HG03045 (cell line): ENCODE results near the gene MARCHF3.
"Not testable (repeated sequence)": the region's sequence is repeated elsewhere in the genome, so short reads cannot be mapped to it uniquely, and the experiment has no call there.

ENCODE experiments used
- ATAC-seq: cut with Tn5 transposase; IDR thresholded peaks from one replicate; pipeline ENCODE4 v1.9.1; 2021; ENCODE audit warnings: mild to moderate bottlenecking, moderate library complexity; ENCODE audit not compliant: unreplicated experiment

Gene MARCHF3

GRCh38 chr5:126961128-126961527, 69.2 kb downstream of the MARCHF3 start:
- no peak for ATAC-seq

- no peak for ATAC-seq
These were observed 71.2 kb downstream of the MARCHF3 start for GRCh38 chr5:126959188-126959587.

DNA sequence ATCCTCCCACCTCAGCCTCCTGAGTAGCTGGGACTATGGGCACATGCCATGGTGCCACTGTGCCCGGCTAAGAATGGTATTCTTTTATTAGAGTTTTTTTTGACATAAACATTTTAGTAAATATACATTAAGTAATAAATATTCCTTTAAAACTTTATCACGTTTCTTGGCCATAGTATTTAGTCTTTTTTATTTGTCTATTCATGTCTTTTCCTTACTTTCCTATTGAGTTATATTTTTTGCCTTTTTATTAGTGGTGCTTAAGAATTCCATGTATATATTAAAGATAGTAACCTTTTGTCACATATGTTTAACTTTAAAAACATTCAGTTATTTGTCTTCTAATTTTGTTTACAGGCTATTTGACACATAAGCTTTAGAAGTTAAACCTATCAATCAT, 73.4 kb downstream of the MARCHF3 start:
- no peak for ATAC-seq

DNA sequence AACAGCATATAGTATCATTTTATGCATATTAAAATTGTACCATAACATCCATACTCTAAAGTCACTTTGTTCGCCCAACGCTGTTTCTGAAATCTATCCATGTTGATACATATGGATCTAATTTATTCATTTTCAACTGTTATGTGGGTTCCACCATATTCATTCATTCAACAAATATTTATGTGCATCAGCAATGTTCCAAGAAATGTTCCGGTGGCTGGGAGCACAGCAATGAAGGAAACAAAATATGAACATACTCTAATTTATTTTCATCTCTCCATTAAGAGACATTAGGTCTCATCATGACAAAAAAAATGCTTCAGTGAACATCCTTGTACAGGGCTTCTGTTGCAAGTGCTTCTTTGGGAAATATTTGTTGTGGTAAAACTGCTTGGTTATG, 75.4 kb downstream of the MARCHF3 start:
- no peak for ATAC-seq

GRCh38 chr5:126953640-126954039, 76.7 kb downstream of the MARCHF3 start:
- no peak for ATAC-seq

GRCh38 chr5:126949475-126949874, 80.9 kb downstream of the MARCHF3 start:
- ATAC-seq: no peak

GRCh38 chr5:126948453-126948852, 81.9 kb downstream of the MARCHF3 start:
- ATAC-seq: no peak

GRCh38 chr5:126948011-126948355, 82.4 kb downstream of the MARCHF3 start:
- ATAC-seq: no peak

- peak; percentile 88 for ATAC-seq
These were observed 83.0 kb downstream of the MARCHF3 start for GRCh38 chr5:126947146-126948010.

- not testable (repeated sequence) for ATAC-seq
These were observed 87.5 kb downstream of the MARCHF3 start for GRCh38 chr5:126942908-126943307.

DNA sequence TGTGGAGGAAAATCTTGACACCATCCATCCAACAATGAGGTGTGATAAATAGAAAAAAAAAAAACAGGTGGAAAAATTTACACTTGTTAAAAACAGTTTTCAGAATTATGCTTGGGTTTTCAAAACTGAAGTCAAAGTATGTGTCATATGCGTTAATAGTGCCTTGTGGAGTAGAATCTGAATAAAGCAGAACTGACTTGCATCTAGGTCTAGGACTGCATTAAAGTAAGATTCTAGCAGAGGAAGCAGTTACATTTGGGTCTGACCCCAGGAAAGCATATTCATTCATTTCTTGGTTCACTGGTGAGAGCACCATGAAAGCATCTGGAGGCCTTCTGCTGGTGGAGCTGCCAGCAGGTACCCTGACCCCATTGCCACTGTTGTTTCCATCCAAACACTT, 89.0 kb downstream of the MARCHF3 start:
- no peak for ATAC-seq

DNA sequence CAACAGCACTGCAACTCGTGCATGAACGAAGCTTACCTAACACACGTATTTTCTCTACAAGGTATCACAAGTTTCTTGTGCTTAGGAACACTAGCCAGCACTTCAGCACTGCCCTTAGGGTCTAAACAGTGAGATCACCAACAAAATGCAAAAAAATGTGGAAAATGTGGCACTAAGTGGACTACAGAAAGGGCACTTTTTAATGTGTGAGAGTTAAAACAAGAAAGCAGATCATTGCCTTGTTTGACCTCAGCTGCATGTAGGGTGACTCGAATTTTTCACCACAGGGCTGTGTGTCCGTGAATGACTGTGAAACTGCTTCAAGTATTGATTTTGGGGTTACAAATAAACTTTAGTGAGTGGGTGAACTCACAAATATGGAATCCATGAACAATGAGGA, 90.5 kb downstream of the MARCHF3 start:
- no peak for ATAC-seq

DNA sequence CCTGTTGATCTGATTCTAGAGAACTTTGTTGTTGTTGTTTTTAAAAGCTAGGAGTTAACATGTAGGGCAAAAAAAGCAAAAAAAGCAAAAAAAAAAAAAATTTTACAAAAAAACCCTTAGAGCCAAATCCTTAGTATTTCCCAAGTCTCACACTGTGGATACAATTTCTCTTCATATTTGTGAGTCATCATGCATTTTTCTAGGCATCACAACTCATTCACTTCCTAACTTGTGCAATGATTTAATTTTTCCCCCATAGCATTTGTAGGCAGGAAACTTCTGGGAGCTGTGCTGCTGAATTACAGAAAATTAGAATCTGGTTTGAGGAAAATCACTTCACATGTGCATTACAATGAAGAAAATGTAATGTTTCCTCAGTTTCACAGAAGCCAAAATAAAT, 91.9 kb downstream of the MARCHF3 start:
- ATAC-seq: no peak

GRCh38 chr5:126937771-126938170, 92.6 kb downstream of the MARCHF3 start:
- no peak for ATAC-seq

GRCh38 chr5:126936775-126937418, 93.5 kb downstream of the MARCHF3 start:
- no peak for ATAC-seq

DNA sequence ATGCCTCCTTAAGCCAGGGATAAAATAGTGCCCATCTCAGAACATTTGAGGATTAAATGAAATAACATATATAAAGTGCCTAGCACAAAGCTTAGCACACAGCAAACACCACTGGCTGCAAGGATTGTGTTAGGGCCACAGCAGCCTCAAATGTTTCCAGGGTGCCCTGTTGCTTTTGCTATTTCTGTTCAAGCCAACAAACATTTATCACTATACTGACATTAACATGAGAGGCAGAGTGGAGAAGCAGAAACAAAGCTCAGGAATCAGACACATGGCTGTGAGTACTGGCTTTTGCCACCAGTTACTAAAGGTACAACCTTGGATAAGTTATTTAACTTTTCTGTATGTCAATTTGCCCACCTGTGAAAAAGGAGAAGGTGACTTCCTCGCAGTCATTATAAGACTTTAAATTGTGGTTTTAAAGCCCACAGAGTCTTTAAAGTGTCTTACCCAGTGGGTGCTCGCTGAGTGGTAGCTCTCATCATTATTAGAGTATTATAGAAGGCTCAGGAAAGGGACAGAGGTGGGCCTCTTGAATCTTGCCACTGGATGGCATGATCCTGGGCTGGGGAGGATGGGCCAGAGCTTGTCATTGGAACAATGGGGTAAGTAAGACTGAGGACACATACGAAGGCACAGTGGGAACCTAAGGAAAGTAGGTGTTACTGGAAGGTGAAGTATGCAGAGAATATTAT, 98.2 kb downstream of the MARCHF3 start:
- ATAC-seq: no peak

- ATAC-seq: no peak
These were observed 102.3 kb downstream of the MARCHF3 start for GRCh38 chr5:126928041-126928440.

DNA sequence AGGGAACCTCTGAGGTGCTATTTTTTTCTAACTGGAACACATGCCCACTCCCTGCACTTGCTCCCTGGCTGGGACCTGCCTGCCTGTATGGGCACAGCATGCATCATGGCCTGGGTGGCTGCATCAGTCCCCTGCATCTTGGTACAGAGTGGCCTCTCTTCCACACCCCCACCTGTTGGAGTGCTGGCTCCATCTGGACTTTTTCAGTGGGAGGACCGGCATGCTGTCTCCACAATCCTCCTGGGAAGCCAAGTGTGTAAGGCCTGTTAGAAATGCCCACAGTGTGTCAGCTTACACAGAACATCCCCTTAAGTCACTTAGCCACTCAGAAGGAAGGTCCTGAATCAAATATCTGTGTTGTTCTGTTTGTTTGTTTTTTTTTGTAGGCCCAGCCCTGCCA, 102.9 kb downstream of the MARCHF3 start:
- ATAC-seq: no peak

DNA sequence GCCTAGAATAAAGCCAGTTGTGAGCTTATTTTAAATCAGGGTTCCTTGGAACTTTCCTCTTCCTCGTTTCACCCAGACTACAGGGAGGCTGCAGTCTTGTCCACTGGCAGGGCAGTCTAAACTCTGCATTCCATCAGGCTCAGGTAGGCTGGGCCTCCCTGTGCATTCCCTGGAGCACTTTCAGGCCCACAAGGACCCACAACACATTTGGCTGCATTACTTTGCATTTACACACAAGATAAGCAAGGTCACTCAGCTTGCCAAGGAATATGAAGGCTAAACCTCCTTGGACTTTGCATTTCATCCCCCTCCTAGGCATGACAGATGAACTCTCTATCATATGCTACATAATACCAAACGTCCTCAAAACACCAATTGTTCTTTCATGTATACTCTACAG, 104.2 kb downstream of the MARCHF3 start:
- no peak for ATAC-seq

GRCh38 chr5:126925482-126925881, 104.9 kb downstream of the MARCHF3 start:
- no peak for ATAC-seq

GRCh38 chr5:126924331-126925033, 105.9 kb downstream of the MARCHF3 start:
- no peak for ATAC-seq
